Mucosa of descending colon (tissue), 3 donors: ENCODE data around the gene RCHY1. TPM values are rescaled to one million over a fixed set of nuclear protein-coding genes. Genes with fewer than 3 reads are reported as not detected.
"Not testable (repeated sequence)": the region's sequence is repeated elsewhere in the genome, so short reads cannot be mapped to it uniquely, and the experiment has no call there.

ENCODE experiments used
- ATAC-seq: fragments of 200-7000 bp; cut with Tn5 transposase; one replicate; pipeline ENCODE4 v1.9.1; 2020; ENCODE audit warnings: mild to moderate bottlenecking, moderate library complexity
- DNase-seq, 3 donors: peaks; one replicate each; pipeline ENCODE4 v3.0.0-alpha.2; 2020
- H3K36me3 ChIP-seq: fragments of 200-600 bp; one replicate; pipeline ENCODE4 v1.8.0; 2021; ENCODE audit warnings: low read depth, mild to moderate bottlenecking
- H3K4me1 ChIP-seq: fragments of 200-600 bp; one replicate; pipeline ENCODE4 v1.8.0; 2021; ENCODE audit warnings: low read depth, mild to moderate bottlenecking
- H3K4me3 ChIP-seq: fragments of 200-600 bp; one replicate; pipeline ENCODE4 v1.8.0; 2021; ENCODE audit warnings: mild to moderate bottlenecking
- H3K9me3 ChIP-seq: fragments of 200-600 bp; one replicate; pipeline ENCODE4 v1.8.0; 2021; ENCODE audit warnings: mild to moderate bottlenecking
- intact Hi-C, 2 donors: fragments of 100-400 bp; cut with DNase I in 1 of 2; cut with micrococcal nuclease in 1 of 2; formaldehyde crosslinking; loops; one replicate each; pipeline versions ENCODE4 v1.11.0 to v1.11.1; 2022; cut with DNase I, micrococcal nuclease
- total RNA-seq, 3 donors: library from RNA; stranded (reverse); fragmentation: NEBNext Ultra II Directional in 2 of 3; extraction: Animal tissue kit (Norgen Biotek cat#: 25700) in 2 of 3; gene quantifications; one replicate each; pipeline versions ENCODE4 v1.2.1 to v1.2.4, GENCODE V29; 2021 to 2023
- TF ChIP-seq, protein P1 (sequence below): fragments of 200-600 bp; IDR thresholded peaks from one replicate; pipeline ENCODE4 v1.8.0; 2022; ENCODE audit warnings: antibody characterized with exemption, mild to moderate bottlenecking
- donor health status: DM: no; HTN: no; CAD: no; lungs with moderate emphysema.
- donor health status: DM: no; HTN: no; CAD: no.
- donor health status: DM: no; HTN: yes; CAD: no.

RCHY1 gene
- total RNA-seq, 3 donors from 2014 or later: 30.5 to 42.2 (median 33.4) TPM

DNA sequence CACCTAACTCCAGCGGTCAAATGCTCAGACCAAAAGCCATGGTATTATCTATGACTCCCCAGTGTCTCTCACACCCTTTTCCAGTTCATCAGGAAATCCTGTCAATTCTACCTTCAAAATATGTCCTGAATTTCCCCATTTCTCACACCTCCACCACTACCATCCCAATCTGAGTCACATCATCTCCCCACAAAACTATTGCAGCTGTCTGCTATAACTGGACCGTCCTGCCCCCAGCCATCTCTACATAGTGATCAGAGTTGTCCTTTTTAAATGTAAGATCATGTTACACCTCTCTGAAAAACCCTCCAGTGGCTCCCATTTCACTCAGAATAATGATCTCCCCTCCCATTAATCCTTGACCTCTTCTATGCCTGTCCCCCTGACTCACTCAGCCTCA is 34.8 kb upstream of the RCHY1 start:
- H3K4me1 ChIP-seq: no peaks in the 10 kb centered on the region
- no peak for DNase-seq
- no peaks in the 10 kb centered on the region for H3K36me3 ChIP-seq
- ATAC-seq: no peak
- TF ChIP-seq, protein P1, sequence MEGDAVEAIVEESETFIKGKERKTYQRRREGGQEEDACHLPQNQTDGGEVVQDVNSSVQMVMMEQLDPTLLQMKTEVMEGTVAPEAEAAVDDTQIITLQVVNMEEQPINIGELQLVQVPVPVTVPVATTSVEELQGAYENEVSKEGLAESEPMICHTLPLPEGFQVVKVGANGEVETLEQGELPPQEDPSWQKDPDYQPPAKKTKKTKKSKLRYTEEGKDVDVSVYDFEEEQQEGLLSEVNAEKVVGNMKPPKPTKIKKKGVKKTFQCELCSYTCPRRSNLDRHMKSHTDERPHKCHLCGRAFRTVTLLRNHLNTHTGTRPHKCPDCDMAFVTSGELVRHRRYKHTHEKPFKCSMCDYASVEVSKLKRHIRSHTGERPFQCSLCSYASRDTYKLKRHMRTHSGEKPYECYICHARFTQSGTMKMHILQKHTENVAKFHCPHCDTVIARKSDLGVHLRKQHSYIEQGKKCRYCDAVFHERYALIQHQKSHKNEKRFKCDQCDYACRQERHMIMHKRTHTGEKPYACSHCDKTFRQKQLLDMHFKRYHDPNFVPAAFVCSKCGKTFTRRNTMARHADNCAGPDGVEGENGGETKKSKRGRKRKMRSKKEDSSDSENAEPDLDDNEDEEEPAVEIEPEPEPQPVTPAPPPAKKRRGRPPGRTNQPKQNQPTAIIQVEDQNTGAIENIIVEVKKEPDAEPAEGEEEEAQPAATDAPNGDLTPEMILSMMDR: no peak
- intact Hi-C loops: no loop called here
- H3K4me3 ChIP-seq: no peak overlapping the region
- H3K9me3 ChIP-seq: no peaks in the 10 kb centered on the region

DNA sequence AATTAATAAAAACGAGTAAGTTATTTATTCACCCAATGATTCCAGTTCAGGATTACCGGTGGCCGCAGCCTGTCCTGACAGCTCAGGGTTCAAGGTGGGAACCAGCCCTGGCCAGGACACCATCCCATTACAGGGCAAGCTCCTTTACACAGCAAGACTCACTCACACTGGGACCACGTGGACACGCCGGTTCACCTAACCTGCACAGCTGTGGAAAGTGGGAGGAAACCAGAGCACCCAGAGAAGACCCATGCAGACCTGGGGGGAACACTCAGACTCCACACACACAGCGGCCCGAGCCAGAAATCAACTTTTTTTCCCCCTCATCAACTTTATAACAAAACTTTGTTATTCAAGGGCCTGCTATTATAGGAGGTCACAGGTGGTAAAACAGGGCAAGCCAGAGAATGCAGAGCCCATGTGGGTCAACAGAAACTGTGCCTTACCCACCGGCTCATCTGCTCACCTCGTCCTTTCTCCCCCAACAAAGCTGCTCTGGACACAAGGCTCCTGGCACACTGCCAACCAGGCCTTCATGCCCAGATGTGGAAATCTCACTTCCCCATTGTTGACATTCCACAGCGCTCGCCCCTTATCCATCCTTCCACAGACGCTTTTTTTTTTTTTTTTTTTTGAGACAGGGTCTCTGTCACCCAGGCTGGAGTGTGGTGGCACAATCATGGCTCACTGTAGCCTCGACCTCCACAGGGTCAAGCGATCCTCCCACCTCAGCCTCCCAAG is 33.6 kb upstream of the RCHY1 start:
- Histone ChIP-seq H3K36me3 (no peaks in the 10 kb centered on the region), H3K9me3 (no peaks in the 10 kb centered on the region), H3K4me3 (no peak overlapping the region), H3K4me1 (no peaks in the 10 kb centered on the region)
- no peak for ATAC-seq
- TF ChIP-seq, protein P1: no peak
- peak in 2 of 3 donors; percentile 29 to 36 for DNase-seq
- intact Hi-C loops: no loop called here

DNA sequence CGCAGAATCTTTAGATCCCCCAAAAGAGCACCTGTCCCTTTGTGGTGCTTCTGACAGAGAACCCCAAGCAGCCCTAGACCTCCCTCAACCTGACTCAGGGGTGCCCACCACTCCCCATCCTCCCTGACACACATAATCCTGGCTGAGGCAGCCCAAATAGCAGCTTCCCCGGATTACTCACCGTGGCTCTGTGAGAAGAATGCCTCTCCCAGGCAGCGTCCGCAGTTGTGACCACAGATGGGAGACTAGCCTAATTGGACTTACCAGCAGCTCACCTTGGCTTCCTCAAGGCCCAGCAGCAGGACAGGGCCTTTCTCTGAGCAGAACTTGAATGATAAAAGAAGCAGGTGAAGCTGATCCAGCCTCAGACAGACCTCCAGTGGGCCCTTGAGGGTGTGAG is 31.3 kb upstream of the RCHY1 start:
- intact Hi-C loops: no loop called here
- TF ChIP-seq, protein P1: no peak
- H3K36me3 ChIP-seq: no peaks in the 10 kb centered on the region
- ATAC-seq (no peak), DNase-seq (no peak)
- no peaks in the 10 kb centered on the region for H3K4me1 ChIP-seq
- no peaks in the 10 kb centered on the region for H3K9me3 ChIP-seq
- no peak overlapping the region for H3K4me3 ChIP-seq

DNA sequence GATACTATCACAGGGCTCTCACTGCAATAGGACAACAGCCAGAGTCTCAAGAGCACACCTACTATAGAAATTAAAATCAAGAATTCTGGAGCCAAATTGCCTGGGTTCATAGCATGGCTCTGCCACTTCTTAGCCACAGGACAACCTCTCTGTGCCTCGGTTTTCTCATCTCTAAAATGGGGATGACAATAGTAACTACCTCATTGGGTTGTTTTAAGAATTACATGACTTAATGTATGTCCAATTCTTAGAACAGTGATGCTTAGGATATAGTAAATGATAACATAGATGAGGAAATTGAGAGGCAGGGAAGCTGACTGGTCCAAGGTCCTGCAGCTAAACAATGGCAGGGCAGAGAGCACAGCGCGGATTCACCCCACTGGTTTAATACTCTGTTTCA is 30.7 kb upstream of the RCHY1 start:
- intact Hi-C loops: no loop called here
- Histone ChIP-seq H3K9me3 (no peaks in the 10 kb centered on the region), H3K36me3 (no peaks in the 10 kb centered on the region), H3K4me3 (no peak overlapping the region), H3K4me1 (no peaks in the 10 kb centered on the region)
- ATAC-seq: no peak
- DNase-seq: no peak
- TF ChIP-seq, protein P1: no peak

DNA sequence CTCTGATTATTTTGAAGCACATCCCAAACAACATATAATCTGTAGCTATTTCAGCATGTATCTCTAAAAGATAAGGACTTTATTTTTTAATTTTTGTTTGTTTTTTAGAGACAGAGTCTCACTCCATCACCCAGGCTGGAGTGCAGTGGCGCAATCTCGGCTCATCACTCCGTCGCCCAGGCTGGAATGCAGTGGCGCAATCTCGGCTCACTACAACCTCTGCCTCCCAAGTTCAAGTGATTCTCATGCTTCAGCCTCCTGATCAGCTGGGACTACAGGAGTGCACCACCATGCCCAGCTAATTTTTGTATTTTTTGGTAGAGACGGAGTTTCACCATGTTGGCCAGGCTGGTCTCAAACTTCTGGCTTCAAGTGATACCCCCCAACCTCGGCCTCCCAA is 30.0 kb upstream of the RCHY1 start:
- H3K36me3 ChIP-seq, ATAC-seq, DNase-seq, H3K4me3 ChIP-seq, H3K9me3 ChIP-seq, intact Hi-C loops, H3K4me1 ChIP-seq: not testable (repeated sequence)

DNA sequence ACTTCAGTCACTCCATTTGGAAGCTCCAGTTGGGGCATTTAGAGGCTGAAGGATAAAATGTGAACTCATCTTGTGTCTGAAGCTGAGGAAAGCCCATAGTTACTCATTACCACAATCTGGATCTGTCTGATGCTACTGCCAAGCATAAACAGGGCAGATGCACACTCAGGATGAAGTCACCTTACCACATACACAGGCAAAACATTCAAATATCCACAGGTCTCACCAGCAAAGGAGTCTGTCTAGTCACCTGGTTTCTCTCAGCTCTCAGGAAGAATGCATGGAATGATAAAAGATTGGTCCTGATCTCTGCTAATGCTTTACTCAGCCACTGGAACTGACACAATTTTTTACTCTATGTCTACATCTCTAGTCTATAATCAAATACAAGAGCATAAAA is 28.6 kb upstream of the RCHY1 start:
- Histone ChIP-seq H3K4me3 (no peak overlapping the region), H3K36me3 (no peaks in the 10 kb centered on the region), H3K9me3 (no peaks in the 10 kb centered on the region), H3K4me1 (no peaks in the 10 kb centered on the region)
- DNase-seq (no peak), ATAC-seq (no peak)
- TF ChIP-seq, protein P1: no peak
- intact Hi-C loops: no loop called here

DNA sequence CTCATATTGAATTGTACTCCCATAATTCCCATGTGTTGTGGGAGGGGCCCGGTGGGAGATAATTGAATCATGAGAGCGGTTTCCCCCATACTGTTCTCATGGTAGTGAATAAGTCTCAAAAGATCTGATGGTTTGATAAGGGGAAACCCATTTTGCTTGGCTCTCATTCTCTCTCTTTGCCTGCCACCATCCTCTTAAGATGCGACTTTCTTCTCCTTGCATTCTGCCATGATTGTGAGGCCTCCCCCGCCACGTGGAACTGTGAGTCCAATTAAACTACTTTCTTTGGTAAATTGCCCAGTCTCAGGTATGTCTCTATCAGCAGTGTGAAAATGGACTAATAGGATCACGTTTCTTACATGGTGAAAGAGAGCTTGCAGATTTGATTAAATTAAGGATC is 23.1 kb upstream of the RCHY1 start:
- H3K4me3 ChIP-seq, H3K4me1 ChIP-seq, DNase-seq, H3K36me3 ChIP-seq, H3K9me3 ChIP-seq, ATAC-seq, intact Hi-C loops: not testable (repeated sequence)

DNA sequence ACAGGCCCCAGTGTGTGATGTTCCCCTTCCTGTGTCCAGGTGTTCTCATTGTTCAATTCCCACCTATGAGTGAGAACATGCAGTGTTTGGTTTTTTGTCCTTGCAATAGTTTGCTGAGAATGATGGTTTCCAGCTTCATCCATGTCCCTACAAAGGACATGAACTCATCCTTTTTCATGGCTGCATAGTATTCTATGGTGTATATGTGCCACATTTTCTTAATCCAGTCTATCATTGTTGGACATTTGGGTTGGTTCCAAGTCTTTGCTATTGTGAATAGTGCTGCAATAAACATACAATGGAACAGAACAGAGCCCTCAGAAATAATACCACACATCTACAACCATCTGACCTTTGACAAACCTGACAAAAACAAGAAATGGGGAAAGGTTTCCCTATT is 19.7 kb upstream of the RCHY1 start:
- H3K36me3 ChIP-seq, DNase-seq, H3K9me3 ChIP-seq, intact Hi-C loops, ATAC-seq, H3K4me3 ChIP-seq, H3K4me1 ChIP-seq: not testable (repeated sequence)

DNA sequence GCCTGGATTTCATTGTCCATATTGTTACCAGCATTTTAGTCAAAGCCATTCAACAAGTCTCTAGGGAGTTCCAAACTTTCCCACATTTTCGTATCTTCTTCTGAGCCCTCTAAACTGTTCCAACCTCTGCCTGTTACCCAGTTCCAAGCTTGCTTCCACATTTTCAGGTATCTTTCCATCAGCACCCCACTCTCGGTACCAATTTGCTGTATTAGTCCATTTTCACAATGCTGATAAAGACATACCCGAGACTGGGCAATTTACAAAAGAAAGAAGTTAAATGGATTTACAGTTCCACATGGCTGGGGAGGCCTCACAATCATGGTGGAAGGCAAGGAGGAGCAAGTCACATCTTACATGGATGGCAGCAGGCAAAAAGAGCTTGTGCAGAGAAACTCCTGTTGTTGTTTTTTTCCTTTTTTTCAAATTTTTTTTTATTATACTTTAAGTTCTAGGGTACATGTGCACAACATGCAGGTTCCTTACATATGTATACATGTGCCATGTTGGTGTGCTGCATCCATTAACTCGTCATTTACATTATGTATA is 19.2 kb upstream of the RCHY1 start:
- H3K4me1 ChIP-seq, intact Hi-C loops, H3K4me3 ChIP-seq, ATAC-seq, H3K9me3 ChIP-seq, H3K36me3 ChIP-seq, DNase-seq: not testable (repeated sequence)
